DOHH2 (cell line): ENCODE measurements around the gene POLR2B.

Experiments used
- H3F3A ChIP-seq: fragments of 200-600 bp; sonication (generic), shearing (Covaris generic); 2 replicates; pipeline ENCODE4 v1.6.0; 2016; ENCODE audit warnings: antibody characterized with exemption, mild to moderate bottlenecking; ENCODE audit not compliant: control insufficient read depth, insufficient read depth
- H3K27ac ChIP-seq: fragments of 200-600 bp; sonication (generic); 2 replicates; pipeline ENCODE4 v1.5.1; 2014; ENCODE audit warnings: low read depth, mild to moderate bottlenecking, low read length, moderate library complexity
- H3K27me3 ChIP-seq: fragments of 200-600 bp; sonication (generic); 2 replicates; pipeline ENCODE4 v1.6.1; 2014; ENCODE audit warnings: mild to moderate bottlenecking, low read length, mixed read lengths; ENCODE audit not compliant: control insufficient read depth
- H3K36me3 ChIP-seq: fragments of 200-600 bp; sonication (generic); 2 replicates; pipeline ENCODE4 v1.6.1; 2014; ENCODE audit warnings: mild to moderate bottlenecking, low read length, moderate library complexity, mixed read lengths; ENCODE audit not compliant: control insufficient read depth
- H3K4me1 ChIP-seq: fragments of 200-600 bp; sonication (generic); 2 replicates; pipeline ENCODE4 v1.6.1; 2014; ENCODE audit warnings: mild to moderate bottlenecking, low read length, mixed read lengths; ENCODE audit not compliant: control insufficient read depth
- H3K4me2 ChIP-seq: fragments of 200-600 bp; sonication (generic); 2 replicates; pipeline ENCODE4 v1.6.0; 2014; ENCODE audit warnings: mild to moderate bottlenecking, low read length, moderate library complexity
- H3K4me3 ChIP-seq: fragments of 200-600 bp; sonication (generic); 2 replicates; pipeline ENCODE4 v1.5.1; 2014; ENCODE audit warnings: mild to moderate bottlenecking, low read length, mixed read lengths
- H3K79me2 ChIP-seq: fragments of 200-600 bp; sonication (generic); 2 replicates; pipeline ENCODE4 v1.6.1; 2014; ENCODE audit warnings: mild to moderate bottlenecking, low read length, mixed read lengths; ENCODE audit not compliant: control insufficient read depth
- H3K9me2 ChIP-seq: fragments of 200-600 bp; sonication (generic); replicated peaks from 2 replicates; pipeline ENCODE4 v1.6.1; 2014; ENCODE audit warnings: mild to moderate bottlenecking, low read length, mixed read lengths; ENCODE audit not compliant: control insufficient read depth
- H3K9me3 ChIP-seq: fragments of 200-600 bp; sonication (generic); 2 replicates; pipeline ENCODE4 v1.6.1; 2014; ENCODE audit warnings: antibody characterized with exemption, low read length, mixed read lengths; ENCODE audit not compliant: control insufficient read depth, insufficient read depth
- H4K20me1 ChIP-seq: fragments of 200-600 bp; sonication (generic); 2 replicates; pipeline ENCODE4 v1.6.0; 2014; ENCODE audit warnings: low read depth, mild to moderate bottlenecking, antibody characterized with exemption, low read length, moderate library complexity; ENCODE audit not compliant: control insufficient read depth, insufficient read depth
- EZH2phosphoT487 ChIP-seq: fragments of 200-600 bp; sonication (generic); IDR thresholded peaks from 2 replicates; pipeline ENCODE4 v1.6.1; 2017; ENCODE audit warnings: borderline replicate concordance, mild to moderate bottlenecking, antibody characterized with exemption, low read length, moderate library complexity, mixed read lengths
- TF ChIP-seq, protein P1 (sequence below): fragments of 200-600 bp; sonication (generic); IDR thresholded peaks from one replicate; pipeline ENCODE4 v1.5.1; 2014; ENCODE audit warnings: antibody characterized with exemption, mild to moderate bottlenecking, low read depth, low read length; ENCODE audit not compliant: poor library complexity, severe bottlenecking

Gene POLR2B

DNA sequence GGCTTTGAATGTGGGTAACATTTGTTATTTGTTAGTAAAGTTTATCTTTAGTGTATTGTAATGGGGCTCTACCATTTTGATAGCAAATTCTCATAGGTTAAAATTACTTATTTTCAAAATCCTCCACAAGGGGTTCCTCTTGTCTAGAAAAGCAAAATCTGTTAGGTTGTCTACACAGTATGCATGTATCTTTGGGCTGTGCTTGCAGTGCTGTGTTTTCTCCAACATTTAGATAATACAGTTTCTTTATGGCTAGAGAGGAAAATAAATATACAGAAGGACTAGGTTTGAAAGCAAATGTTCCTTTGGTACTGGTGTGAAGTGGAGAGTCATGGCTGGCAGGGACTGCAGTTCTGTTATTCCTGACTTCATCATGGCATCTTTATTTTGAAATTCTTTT is 40.3 kb downstream of the POLR2B start:
- Histone ChIP-seq H3K4me1 (no peaks in the 10 kb centered on the region), H3K36me3 (peaks cover 87% of the 10 kb centered on the region), H3K4me2 (no peak overlapping the region), H3K4me3 (no peak overlapping the region), H3F3A (no peaks in the 10 kb centered on the region), H3K27ac (no peak overlapping the region), H3K79me2 (0 out of 2 replicates have a peak, but pooled peaks cover 2% of the 10 kb centered on the region), H4K20me1 (no peaks in the 10 kb centered on the region), H3K9me2 (no peaks in the 10 kb centered on the region), H3K27me3 (no peaks in the 10 kb centered on the region), H3K9me3 (no peaks in the 10 kb centered on the region)
- no peak for TF ChIP-seq EZH2phosphoT487
- TF ChIP-seq, protein P1, sequence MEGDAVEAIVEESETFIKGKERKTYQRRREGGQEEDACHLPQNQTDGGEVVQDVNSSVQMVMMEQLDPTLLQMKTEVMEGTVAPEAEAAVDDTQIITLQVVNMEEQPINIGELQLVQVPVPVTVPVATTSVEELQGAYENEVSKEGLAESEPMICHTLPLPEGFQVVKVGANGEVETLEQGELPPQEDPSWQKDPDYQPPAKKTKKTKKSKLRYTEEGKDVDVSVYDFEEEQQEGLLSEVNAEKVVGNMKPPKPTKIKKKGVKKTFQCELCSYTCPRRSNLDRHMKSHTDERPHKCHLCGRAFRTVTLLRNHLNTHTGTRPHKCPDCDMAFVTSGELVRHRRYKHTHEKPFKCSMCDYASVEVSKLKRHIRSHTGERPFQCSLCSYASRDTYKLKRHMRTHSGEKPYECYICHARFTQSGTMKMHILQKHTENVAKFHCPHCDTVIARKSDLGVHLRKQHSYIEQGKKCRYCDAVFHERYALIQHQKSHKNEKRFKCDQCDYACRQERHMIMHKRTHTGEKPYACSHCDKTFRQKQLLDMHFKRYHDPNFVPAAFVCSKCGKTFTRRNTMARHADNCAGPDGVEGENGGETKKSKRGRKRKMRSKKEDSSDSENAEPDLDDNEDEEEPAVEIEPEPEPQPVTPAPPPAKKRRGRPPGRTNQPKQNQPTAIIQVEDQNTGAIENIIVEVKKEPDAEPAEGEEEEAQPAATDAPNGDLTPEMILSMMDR, result no peak

DNA sequence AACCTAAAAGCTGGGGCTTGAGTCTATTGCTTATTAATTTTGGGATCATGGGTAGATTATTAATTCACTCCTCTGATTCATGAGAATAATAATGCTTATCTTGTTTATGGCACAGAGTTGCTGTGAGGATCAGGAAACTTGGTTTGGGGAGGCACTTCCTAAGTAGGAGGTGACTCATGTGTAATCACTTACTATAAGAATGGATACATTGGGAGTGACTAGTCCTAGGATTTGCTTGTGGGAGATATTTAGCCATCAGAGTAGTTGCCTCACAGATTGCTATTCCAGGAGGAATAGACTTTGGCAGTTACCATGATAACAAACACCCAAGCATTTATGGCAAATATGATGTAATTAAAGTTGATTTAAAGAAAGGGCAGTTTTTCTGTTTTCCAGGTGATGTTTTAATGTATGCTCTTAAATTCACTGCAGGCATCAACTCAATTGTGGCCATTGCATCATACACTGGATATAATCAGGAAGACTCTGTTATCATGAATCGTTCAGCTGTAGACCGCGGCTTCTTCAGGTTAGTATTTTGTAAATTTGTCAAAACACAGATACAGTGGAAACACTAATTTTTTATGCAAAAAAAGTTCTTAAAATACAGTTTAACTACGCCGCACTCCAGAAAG is 41.9 kb downstream of the POLR2B start:
- no peak for TF ChIP-seq EZH2phosphoT487
- TF ChIP-seq, protein P1, result no peak
- Histone ChIP-seq H3K4me1 (no peaks in the 10 kb centered on the region), H3K4me3 (no peak overlapping the region), H3K27me3 (no peaks in the 10 kb centered on the region), H3K36me3 (peaks cover 91% of the 10 kb centered on the region), H4K20me1 (no peaks in the 10 kb centered on the region), H3K79me2 (0 out of 2 replicates have a peak, but pooled peaks cover 2% of the 10 kb centered on the region), H3K4me2 (no peak overlapping the region), H3K27ac (no peak overlapping the region), H3K9me2 (no peaks in the 10 kb centered on the region), H3K9me3 (no peaks in the 10 kb centered on the region), H3F3A (no peaks in the 10 kb centered on the region)

- H3K9me3 ChIP-seq, result no peaks in the 10 kb centered on the region
- no peak overlapping the region for H3K27ac ChIP-seq
- no peaks in the 10 kb centered on the region for H3K4me1 ChIP-seq
- H4K20me1 ChIP-seq, result no peaks in the 10 kb centered on the region
- no peaks in the 10 kb centered on the region for H3F3A ChIP-seq
- H3K9me2 ChIP-seq, result no peaks in the 10 kb centered on the region
- TF ChIP-seq, protein P1, result no peak
- no peak for TF ChIP-seq EZH2phosphoT487
- no peaks in the 10 kb centered on the region for H3K79me2 ChIP-seq
- no peaks in the 10 kb centered on the region for H3K27me3 ChIP-seq
- peaks cover 94% of the 10 kb centered on the region for H3K36me3 ChIP-seq
- no peak overlapping the region for H3K4me2 ChIP-seq
- H3K4me3 ChIP-seq, result no peak overlapping the region
Measured at GRCh38 chr4:57023104-57023503, 44.4 kb downstream of the POLR2B start.
